ENCODE results near the gene ZNF592.
"Not testable (repeated sequence)": the region's sequence is repeated elsewhere in the genome, so short reads cannot be mapped to it uniquely, and the experiment has no call there.

The ZNF592 gene

DNA sequence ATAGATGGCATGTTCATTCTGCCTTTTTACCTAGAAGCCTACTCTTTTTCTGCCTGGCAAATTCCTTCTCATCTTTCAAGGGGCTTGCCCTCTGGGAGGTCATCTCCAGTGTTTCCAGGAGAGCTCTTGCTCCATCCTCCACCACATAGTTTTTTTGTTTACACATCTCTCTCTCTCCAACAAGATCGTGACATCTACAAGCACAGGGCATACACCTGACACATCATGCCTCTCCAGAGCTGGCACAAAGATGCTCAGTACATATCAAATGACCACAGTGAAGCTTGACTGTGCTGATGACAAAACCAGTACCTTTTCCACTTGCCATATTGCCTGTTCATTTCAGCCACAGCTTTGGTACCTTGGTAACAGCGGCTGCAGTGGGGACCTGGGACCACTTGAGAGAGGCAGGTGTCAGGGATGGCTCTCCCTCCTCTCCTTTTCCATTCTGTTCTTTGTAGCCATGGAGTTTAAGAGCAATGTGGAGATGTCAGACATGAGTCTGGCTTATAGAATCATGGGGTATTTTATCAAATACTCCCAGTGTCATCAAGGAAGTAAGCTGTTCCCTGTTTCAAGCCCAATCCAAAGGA lies 84.2 kb downstream of the ZNF592 start:
- DNase-seq, result peak; percentile 25

- DNase-seq, result no peak
Measured at GRCh38 chr15:84833447-84834228, 85.2 kb downstream of the ZNF592 start.

GRCh38 chr15:84834229-84834955 lies 86.0 kb downstream of the ZNF592 start:
- no peak for DNase-seq

- DNase-seq, result no peak
Measured at GRCh38 chr15:84834969-84835368, 86.6 kb downstream of the ZNF592 start.

GRCh38 chr15:84835661-84836337 lies 87.4 kb downstream of the ZNF592 start:
- DNase-seq, result no peak

GRCh38 chr15:84836844-84837243 lies 88.5 kb downstream of the ZNF592 start:
- DNase-seq, result no peak

DNA sequence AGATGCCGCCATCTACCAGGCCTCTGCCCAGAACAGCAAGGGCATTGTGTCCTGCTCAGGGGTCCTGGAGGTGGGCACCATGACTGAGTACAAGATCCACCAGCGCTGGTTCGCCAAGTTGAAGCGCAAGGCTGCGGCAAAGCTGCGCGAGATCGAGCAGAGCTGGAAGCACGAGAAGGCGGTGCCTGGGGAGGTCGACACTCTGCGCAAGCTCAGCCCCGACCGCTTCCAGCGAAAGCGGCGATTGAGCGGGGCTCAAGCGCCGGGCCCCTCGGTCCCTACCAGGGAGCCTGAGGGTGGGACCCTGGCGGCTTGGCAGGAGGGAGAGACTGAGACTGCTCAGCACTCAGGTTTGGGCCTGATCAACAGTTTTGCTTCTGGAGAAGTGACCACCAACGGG lies 91.3 kb downstream of the ZNF592 start:
- no peak for DNase-seq

DNA sequence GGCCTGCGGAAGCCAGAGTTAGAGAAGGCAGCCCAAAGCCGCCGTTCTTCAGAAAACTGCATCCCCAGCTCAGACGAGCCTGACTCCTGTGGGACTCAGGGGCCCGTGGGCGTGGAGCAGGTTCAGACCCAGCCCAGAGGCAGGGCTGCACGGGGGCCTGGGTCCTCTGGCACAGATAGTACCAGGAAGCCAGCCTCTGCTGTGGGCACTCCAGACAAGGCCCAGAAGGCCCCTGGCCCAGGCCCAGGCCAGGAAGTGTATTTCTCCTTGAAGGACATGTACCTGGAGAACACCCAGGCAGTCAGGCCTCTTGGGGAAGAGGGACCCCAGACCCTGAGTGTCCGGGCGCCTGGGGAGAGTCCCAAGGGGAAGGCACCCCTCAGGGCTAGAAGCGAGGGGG lies 91.9 kb downstream of the ZNF592 start:
- no peak for DNase-seq

DNA sequence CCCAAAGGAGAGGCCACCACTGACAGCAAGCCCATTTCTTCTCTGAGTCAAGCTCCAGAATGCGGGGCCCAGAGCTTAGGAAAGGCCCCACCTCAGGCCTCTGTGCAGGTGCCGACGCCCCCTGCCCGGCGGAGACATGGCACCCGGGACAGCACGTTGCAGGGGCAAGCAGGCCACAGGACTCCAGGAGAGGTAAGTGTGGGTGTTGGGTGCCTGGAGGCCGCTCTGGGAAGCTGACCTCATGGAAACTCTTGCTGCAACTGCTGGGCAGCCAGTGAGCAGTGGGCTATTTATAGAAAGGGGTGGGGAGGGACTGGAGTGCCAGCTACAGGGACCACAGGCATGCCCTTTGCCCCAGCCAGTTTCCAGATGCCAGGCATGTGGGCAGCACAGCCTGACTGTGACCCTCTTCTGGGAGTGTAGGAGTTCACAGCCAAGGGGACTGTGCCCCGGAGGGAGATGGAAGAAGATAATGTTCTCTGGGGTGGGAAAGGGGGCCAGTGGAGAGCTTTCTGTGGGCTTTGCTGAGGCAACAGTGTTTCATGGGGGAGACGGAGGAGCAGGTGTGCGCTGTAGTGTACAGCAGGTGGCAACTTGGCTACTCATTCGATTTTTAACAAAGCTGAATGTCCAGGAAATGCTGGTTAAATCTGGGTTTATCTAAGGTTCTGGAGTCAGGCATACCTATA lies 92.5 kb downstream of the ZNF592 start:
- DNase-seq, result no peak

DNA sequence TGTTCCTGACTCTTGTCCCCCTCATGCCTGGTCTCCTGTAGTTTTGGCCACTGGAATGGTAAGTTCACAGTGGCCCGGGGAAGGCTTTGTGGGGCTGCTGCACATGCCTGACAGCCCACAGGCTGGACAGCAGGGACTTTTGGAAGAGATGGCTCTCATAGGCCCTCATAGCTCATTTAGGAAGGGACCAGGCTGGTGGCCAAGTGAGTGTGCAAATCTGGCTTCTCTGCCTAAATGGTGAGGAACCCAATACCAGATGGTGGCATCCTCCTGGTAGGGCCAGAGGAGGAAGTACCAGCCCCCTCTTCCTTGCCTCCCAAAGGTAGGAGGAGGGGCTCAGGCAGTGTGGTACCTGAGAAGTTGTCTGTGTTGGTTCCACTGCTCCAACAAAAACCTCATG lies 94.4 kb downstream of the ZNF592 start:
- no peak for DNase-seq

GRCh38 chr15:84844964-84845363 lies 96.6 kb downstream of the ZNF592 start:
- DNase-seq, result no peak

DNA sequence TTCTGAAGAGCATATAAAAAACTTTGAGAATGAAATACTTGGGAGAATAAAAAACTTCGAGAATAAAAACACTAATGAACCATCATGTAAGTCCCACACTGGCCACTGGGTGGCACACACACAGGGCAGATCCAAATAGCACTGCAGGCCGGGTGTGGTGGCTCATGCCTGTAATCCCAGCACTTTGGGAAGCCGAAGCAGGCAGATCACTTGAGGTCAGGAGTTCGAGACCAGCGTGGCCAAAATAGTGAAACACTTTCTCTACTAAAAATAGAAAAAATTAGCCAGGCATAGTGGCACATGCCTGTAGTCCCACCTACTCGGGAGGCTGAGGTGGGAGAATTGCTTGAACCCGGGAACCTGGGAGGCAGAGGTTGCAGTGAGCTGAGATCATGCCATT lies 97.2 kb downstream of the ZNF592 start:
- not testable (repeated sequence) for DNase-seq

DNA sequence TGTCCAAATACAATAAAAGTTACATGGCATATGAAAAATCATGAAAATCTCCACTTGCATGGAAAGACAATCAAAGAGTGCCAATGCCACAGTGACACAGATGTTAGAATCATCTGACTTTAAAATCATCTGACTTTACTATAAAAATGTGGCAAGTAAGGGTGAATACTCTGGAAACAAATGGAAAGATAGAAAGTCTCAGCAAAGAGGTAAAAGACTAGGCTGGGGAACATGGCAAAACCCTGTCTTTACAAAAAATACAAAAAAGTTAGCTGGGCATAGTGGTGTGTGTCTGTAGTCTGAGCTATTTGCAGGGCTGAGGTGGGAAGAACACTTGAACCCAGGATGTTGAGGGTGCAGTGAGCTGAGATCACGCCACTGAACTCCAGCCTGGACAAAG lies 97.9 kb downstream of the ZNF592 start:
- DNase-seq, result no peak

- no peak for DNase-seq
Measured at GRCh38 chr15:84847382-84847781, 99.0 kb downstream of the ZNF592 start.

DNA sequence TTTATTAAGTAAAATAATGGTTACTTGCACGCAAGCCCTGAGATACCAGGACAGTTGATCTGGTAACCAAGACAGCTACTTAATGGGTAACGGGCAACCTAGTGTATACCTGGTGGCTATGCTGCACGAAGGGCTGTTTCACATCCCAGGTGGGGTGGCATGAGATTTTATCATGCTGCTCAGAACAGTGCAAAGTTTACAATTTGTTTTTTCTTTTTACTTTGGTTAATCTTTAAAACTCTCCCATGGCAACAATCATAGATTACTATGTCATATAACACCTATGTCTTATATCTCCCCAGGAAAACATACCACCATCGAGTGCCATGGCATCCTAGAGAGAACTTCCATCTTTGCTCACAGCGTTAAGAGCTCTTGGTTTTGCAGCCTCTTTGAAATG lies 103.8 kb downstream of the ZNF592 start:
- no peak for DNase-seq

DNA sequence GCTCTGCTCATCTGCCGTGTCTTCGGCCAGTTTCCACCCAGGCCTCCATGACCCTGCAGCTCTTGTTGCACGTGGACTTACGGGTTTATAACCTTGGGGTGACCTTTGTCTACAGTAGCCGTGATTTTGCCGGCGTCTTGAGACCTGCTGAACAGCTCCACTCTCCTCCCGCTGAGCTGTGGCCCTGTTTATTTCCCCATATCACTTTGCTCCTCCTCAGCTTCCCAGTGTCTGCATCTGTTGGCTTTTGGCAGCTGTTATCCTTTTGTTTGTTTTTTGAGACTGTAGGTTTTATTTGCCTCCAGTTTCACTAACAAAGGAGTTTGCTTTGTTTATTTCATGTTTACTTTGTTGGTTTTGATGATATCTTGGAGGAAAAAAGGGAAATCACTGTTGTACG lies 106.7 kb downstream of the ZNF592 start:
- peak; percentile 28 for DNase-seq

GRCh38 chr15:84855765-84856164 lies 107.4 kb downstream of the ZNF592 start:
- DNase-seq, result no peak

All from NCI-H2029 (cell line).